HL-60 (cell line): ENCODE measurements around the gene TOMM34.

Experiments used
- DNase-seq, 2 experiments: peaks; one replicate each; pipeline ENCODE4 v3.0.0-alpha.2; 2010 to 2020; ENCODE audit warnings: low read depth in 1 of 2, low spot score in 1 of 2
- H3K27ac ChIP-seq: fragments of 250-450 bp; sonication (Bioruptor Pico); replicated peaks from 2 replicates; pipeline ENCODE4 v1.5.1; 2020; ENCODE audit warnings: mild to moderate bottlenecking, moderate library complexity
- H3K27me3 ChIP-seq: fragments of 250-450 bp; sonication (Bioruptor Pico); 2 replicates; pipeline ENCODE4 v1.5.1; 2021; ENCODE audit warnings: mild to moderate bottlenecking, moderate library complexity; ENCODE audit not compliant: insufficient read depth, poor library complexity, severe bottlenecking
- H3K4me3 ChIP-seq: replicated peaks from 2 replicates; pipeline ENCODE4 v1.5.1; 2011; ENCODE audit warnings: mild to moderate bottlenecking, control low read depth, low read length; ENCODE audit not compliant: insufficient read depth
- GABPA ChIP-seq: IDR thresholded peaks from 2 replicates; pipeline ENCODE4 v1.6.1; 2012; ENCODE audit warnings: low read depth
- POLR2AphosphoS5 ChIP-seq: IDR thresholded peaks from 2 replicates; pipeline ENCODE4 v1.6.1; 2012; ENCODE audit warnings: low read depth
- SPI1 ChIP-seq: IDR thresholded peaks from 2 replicates; pipeline ENCODE4 v1.6.1; 2012; ENCODE audit warnings: low read depth, mild to moderate bottlenecking, borderline replicate concordance
- TF ChIP-seq, protein P1 (sequence below): IDR thresholded peaks from 2 replicates; pipeline ENCODE4 v1.6.1; 2012; ENCODE audit warnings: low read depth; ENCODE audit not compliant: insufficient replicate concordance
- TF ChIP-seq, protein P2 (sequence below): IDR thresholded peaks from one replicate; pipeline ENCODE4 v1.5.1; 2011; ENCODE audit warnings: low read length, control low read depth, inconsistent platforms; ENCODE audit not compliant: insufficient read depth

The TOMM34 gene

DNA sequence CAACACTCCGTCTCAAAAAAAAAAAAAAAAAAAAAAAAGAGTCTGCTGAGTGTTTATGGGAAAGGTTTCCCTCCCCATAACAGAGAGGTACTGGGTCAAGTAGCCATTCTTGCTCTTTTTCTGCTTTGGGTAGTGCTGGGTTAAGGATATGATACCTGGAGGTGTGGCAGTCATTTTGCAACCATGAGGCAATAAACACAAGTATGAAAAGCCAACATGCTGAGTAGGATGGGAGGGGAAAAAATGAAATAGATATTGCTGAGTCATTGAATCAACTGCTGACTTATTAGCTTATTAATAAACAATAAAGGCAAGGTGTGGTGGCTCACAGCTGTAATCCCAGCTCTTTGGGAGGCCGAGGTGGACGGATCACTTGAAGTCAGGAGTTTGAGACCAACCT, 2.3 kb upstream of the TOMM34 start:
- TF ChIP-seq SPI1 (no peak), GABPA (no peak), POLR2AphosphoS5 (no peak)
- TF ChIP-seq, protein P1, sequence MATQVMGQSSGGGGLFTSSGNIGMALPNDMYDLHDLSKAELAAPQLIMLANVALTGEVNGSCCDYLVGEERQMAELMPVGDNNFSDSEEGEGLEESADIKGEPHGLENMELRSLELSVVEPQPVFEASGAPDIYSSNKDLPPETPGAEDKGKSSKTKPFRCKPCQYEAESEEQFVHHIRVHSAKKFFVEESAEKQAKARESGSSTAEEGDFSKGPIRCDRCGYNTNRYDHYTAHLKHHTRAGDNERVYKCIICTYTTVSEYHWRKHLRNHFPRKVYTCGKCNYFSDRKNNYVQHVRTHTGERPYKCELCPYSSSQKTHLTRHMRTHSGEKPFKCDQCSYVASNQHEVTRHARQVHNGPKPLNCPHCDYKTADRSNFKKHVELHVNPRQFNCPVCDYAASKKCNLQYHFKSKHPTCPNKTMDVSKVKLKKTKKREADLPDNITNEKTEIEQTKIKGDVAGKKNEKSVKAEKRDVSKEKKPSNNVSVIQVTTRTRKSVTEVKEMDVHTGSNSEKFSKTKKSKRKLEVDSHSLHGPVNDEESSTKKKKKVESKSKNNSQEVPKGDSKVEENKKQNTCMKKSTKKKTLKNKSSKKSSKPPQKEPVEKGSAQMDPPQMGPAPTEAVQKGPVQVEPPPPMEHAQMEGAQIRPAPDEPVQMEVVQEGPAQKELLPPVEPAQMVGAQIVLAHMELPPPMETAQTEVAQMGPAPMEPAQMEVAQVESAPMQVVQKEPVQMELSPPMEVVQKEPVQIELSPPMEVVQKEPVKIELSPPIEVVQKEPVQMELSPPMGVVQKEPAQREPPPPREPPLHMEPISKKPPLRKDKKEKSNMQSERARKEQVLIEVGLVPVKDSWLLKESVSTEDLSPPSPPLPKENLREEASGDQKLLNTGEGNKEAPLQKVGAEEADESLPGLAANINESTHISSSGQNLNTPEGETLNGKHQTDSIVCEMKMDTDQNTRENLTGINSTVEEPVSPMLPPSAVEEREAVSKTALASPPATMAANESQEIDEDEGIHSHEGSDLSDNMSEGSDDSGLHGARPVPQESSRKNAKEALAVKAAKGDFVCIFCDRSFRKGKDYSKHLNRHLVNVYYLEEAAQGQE = no peak
- TF ChIP-seq, protein P2, sequence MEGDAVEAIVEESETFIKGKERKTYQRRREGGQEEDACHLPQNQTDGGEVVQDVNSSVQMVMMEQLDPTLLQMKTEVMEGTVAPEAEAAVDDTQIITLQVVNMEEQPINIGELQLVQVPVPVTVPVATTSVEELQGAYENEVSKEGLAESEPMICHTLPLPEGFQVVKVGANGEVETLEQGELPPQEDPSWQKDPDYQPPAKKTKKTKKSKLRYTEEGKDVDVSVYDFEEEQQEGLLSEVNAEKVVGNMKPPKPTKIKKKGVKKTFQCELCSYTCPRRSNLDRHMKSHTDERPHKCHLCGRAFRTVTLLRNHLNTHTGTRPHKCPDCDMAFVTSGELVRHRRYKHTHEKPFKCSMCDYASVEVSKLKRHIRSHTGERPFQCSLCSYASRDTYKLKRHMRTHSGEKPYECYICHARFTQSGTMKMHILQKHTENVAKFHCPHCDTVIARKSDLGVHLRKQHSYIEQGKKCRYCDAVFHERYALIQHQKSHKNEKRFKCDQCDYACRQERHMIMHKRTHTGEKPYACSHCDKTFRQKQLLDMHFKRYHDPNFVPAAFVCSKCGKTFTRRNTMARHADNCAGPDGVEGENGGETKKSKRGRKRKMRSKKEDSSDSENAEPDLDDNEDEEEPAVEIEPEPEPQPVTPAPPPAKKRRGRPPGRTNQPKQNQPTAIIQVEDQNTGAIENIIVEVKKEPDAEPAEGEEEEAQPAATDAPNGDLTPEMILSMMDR = no peak
- Histone ChIP-seq H3K27ac (no peak overlapping the region), H3K4me3 (no peak overlapping the region), H3K27me3 (no peaks in the 10 kb centered on the region)
- DNase-seq = no peak

DNA sequence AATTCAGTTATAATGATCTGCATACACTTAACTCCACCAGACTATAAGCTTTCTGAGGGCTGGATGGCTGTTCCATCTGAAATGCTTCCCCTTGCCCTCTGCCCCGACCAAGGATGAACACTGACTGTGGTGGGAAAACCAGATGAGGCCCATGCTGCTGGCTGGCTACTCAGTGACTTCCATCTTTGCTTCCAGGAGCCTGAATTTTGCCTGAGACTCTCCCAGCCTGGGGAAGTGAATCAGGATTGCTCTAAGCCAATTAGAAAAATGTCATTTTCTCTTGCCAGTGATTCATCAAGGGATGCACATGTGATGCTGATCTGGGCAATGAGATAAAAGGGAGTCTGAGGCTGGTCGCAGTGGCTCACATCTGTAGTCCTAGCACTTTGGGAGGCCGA, 1.7 kb upstream of the TOMM34 start:
- TF ChIP-seq, protein P1 = no peak
- TF ChIP-seq, protein P2 = no peak
- TF ChIP-seq POLR2AphosphoS5 (no peak), GABPA (no peak), SPI1 (no peak)
- H3K27me3 ChIP-seq = no peaks in the 10 kb centered on the region
- no peak overlapping the region for H3K4me3 ChIP-seq
- no peak for DNase-seq
- H3K27ac ChIP-seq = no peak overlapping the region

DNA sequence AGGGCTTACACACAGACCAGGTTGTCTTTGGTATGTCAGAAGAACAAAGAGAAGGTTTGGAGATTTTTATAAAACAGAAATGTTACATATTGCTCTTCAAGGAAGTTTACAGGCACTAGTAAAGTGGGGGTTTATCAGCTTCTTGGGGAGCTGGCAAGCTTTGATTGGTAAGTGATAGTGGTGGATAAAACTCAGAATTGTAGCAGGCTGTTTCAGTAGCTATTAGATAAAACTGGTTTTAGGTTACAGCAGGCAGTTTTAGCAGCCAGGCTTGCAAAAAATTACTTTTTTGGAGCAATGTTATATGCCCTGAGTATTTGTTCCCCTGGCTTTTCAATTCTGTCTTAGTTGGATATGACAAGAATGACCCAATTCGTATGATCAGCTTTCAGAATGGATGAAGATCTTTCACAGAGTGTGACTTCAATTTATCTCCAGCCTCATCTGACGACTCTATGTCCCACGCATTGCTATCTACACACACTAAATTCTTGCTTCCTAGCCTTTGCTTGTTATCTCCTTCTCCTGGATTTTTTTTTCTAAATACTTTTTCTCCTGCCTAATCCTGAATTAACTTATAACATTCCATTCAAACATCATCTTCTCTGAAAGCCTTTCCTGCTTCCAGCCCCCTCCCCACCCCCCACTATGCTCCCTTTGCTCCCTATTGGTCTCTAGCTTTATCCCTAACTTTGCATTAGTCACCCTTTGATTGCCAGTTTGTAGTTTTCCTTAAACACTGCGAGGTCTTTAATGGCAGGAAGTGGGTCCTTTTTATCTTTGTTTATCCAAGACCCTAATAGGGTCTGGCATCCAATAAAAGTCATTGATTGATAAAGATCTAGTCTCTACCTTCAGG, 1.0 kb upstream of the TOMM34 start:
- no peak overlapping the region for H3K27ac ChIP-seq
- TF ChIP-seq SPI1 (no peak), GABPA (no peak)
- TF ChIP-seq, protein P2 = no peak
- no peak for DNase-seq
- H3K4me3 ChIP-seq = no peak overlapping the region
- no peaks in the 10 kb centered on the region for H3K27me3 ChIP-seq
